ENCODE data around the gene AGAP5.

- TF ChIP-seq CTCF (IDR thresholded peaks at IDR 0.05), result no peak
- no peak for TF ChIP-seq EP300 (IDR thresholded peaks at IDR 0.05)
- no peak for TF ChIP-seq POLR2AphosphoS5 (IDR thresholded peaks at IDR 0.05)
These were observed 35.2 kb upstream of the AGAP5 start for GRCh38 chr10:73732931-73733623.

Data from upper lobe of left lung (tissue), 4 donors.